HepG2 (cell line): ENCODE results near the gene SALL4. TPM values are rescaled to one million over a fixed set of nuclear protein-coding genes. Genes with fewer than 3 reads are reported as not detected.

ENCODE experiments used
- BRF2 ChIP-seq: sonication (generic); formaldehyde crosslinking; IDR thresholded peaks from 2 replicates; pipeline ENCODE4 v1.8.1; 2022; ENCODE audit warnings: mild to moderate bottlenecking, missing genetic modification reagents
- CBX1 ChIP-seq: IDR thresholded peaks from one replicate; pipeline ENCODE4 v1.6.1; 2016; ENCODE audit warnings: antibody characterized with exemption, low read depth
- CREB1 ChIP-seq, 2 experiments: fragments of 450-650 bp in 1 of 2; IDR thresholded peaks; 2 replicates each; pipeline ENCODE4 v1.6.1; 2016 to 2017; ENCODE audit warnings: control low read depth in 1 of 2, mild to moderate bottlenecking in 1 of 2, missing compliant biosample characterization in 1 of 2, missing genetic modification characterization in 1 of 2
- GMEB2 ChIP-seq: IDR thresholded peaks from 2 replicates; pipeline ENCODE4 v1.6.1; 2016; ENCODE audit warnings: missing biosample characterization, missing genetic modification reagents, low read depth
- GPN1 ChIP-seq: sonication (generic); formaldehyde crosslinking; IDR thresholded peaks from 2 replicates; pipeline ENCODE4 v1.5.1; 2020; ENCODE audit warnings: missing genetic modification reagents, borderline replicate concordance
- HCFC1 ChIP-seq: fragments of 150-350 bp; IDR thresholded peaks from 2 replicates; pipeline ENCODE4 v1.6.1; 2014; ENCODE audit warnings: low read depth, low read length
- HDAC1 ChIP-seq: sonication (generic); formaldehyde crosslinking; IDR thresholded peaks from 2 replicates; pipeline ENCODE4 v1.5.1; 2020; ENCODE audit warnings: mild to moderate bottlenecking, missing genetic modification reagents
- KAT7 ChIP-seq: IDR thresholded peaks from 2 replicates; pipeline ENCODE4 v1.6.1; 2018; ENCODE audit warnings: borderline replicate concordance, missing compliant biosample characterization
- NCOA5 ChIP-seq: sonication (generic); formaldehyde crosslinking; IDR thresholded peaks from 2 replicates; pipeline ENCODE4 v1.4.0; 2020; ENCODE audit warnings: missing genetic modification reagents
- RELA ChIP-seq: sonication (generic); formaldehyde crosslinking; IDR thresholded peaks from 2 replicates; pipeline ENCODE4 v1.4.0; 2020; ENCODE audit warnings: missing genetic modification reagents
- SMARCC2 ChIP-seq: fragments of 450-650 bp; IDR thresholded peaks from 2 replicates; pipeline ENCODE4 v1.6.1; 2017; ENCODE audit warnings: antibody characterized with exemption, mild to moderate bottlenecking
- SP2 ChIP-seq: sonication (generic); formaldehyde crosslinking; IDR thresholded peaks from 2 replicates; pipeline ENCODE4 v1.5.1; 2020; ENCODE audit warnings: mild to moderate bottlenecking, missing genetic modification reagents
- SPEN ChIP-seq: sonication (generic); formaldehyde crosslinking; IDR thresholded peaks from 2 replicates; pipeline ENCODE4 v1.5.1; 2020; ENCODE audit warnings: low read depth, mild to moderate bottlenecking, missing genetic modification reagents
- THAP11 ChIP-seq: IDR thresholded peaks from 2 replicates; pipeline ENCODE4 v1.6.1; 2016; ENCODE audit warnings: missing biosample characterization, missing genetic modification reagents
- ZNF318 ChIP-seq: sonication (generic); formaldehyde crosslinking; IDR thresholded peaks from 2 replicates; pipeline ENCODE4 v1.4.0; 2020; ENCODE audit warnings: mild to moderate bottlenecking, missing genetic modification reagents
- ZNF33B ChIP-seq: sonication (generic); formaldehyde crosslinking; IDR thresholded peaks from 2 replicates; pipeline ENCODE4 v1.5.1; 2020; ENCODE audit warnings: mild to moderate bottlenecking, missing genetic modification reagents
- ZNF441 ChIP-seq: sonication (generic); formaldehyde crosslinking; IDR thresholded peaks from 2 replicates; pipeline ENCODE4 v1.7.0; 2021; ENCODE audit warnings: missing genetic modification reagents, borderline replicate concordance
- ZNF460 ChIP-seq: sonication (generic); formaldehyde crosslinking; IDR thresholded peaks from 2 replicates; pipeline ENCODE4 v1.5.1; 2020; ENCODE audit warnings: missing genetic modification reagents, mild to moderate bottlenecking, borderline replicate concordance
- polyA plus RNA-seq, 8 experiments: library from polyadenylated mRNA; depleted of rRNA in 3 of 8; stranded (reverse) in 7 of 8; unstranded in 1 of 8; fragments of >200 nt; fragmentation: Illumina TruSeq in 4 of 8; extraction: Trizol in 4 of 8; gene quantifications; 2 replicates each; pipeline versions ENCODE4 v1.2.1 to v1.2.3, GENCODE V29; 2011 to 2016; ENCODE audit warnings: low read depth in 4 of 8, missing spikeins in 1 of 8, mixed read lengths in 1 of 8; ENCODE audit not compliant: insufficient read depth in 1 of 8
- total RNA-seq, 5 experiments: library from RNA; depleted of rRNA; stranded (reverse); fragments of >200 nt; fragmentation: Illumina TruSeq; extraction: Trizol; gene quantifications; 2 replicates each; pipeline ENCODE4 v1.2.3, GENCODE V29; 2016; ENCODE audit warnings: low read depth in 1 of 5
- TF ChIP-seq, protein P1 (sequence below): sonication (generic); formaldehyde crosslinking; IDR thresholded peaks from 2 replicates; pipeline ENCODE4 v1.4.0; 2020; ENCODE audit warnings: missing genetic modification reagents, low read depth, mild to moderate bottlenecking, borderline replicate concordance

The SALL4 gene
- total and polyA plus RNA-seq, 2 of the 13 experiments (the other 11 are each of a cell fraction or from before 2014, with no cell fraction given) = 0.33 to 1.8 TPM

DNA sequence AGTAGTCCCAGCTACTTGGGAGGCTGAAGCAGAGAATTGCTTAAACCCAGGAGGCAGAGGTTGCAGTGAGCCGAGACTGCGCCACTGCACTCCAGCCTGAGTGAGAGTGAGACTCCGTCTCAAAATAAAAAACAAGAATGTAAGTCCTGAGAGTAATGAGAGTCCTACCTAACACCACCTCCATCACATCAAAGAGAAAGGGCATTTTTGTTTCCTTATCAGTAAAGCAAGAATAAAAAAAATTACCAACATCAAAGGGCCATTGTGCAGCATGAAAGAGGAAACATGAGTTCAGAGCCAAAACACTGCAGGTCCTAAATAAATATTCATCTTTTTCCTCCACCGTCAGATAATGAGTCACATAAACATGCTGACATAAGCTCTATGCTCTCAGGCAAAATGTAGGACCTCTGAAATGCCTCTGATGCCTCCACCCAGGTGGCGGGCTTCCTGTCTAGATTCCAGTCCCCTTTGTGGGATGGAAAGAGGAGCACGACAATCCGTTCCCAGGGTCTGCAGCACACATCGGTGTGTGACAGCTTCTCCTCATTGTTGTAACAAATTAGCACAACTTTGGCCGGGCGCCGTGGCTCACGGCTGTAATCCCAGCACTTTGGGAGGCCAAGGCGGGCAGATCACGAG, 41.3 kb downstream of the SALL4 start (continued):
- TF ChIP-seq THAP11 (CRISPR knock-in tag) = peak; percentile 28; the same call in 1 of the 2 replicates
- TF ChIP-seq ZNF441 (CRISPR knock-in tag) = peak; percentile 52; the same call in 1 of the 2 replicates
- TF ChIP-seq, protein P1, sequence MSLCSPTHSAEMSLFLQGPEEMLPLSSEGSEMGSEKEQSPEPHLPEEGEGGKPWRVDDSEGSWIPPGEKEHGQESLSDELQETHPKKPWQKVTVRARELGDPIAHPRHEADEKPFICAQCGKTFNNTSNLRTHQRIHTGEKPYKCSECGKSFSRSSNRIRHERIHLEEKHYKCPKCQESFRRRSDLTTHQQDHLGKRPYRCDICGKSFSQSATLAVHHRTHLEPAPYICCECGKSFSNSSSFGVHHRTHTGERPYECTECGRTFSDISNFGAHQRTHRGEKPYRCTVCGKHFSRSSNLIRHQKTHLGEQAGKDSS (CRISPR knock-in tag) = no peak
- no peak for TF ChIP-seq BRF2 (CRISPR knock-in tag)
- TF ChIP-seq SPEN = no peak
- TF ChIP-seq CREB1 (IDR thresholded peaks at IDR 0.05) = peak; percentile 48; the same call in 1 of the 2 replicates
- TF ChIP-seq CREB1 (CRISPR knock-in tag; IDR thresholded peaks at IDR 0.05) = no peak
- TF ChIP-seq HDAC1 (CRISPR knock-in tag) = peak; percentile 53
- TF ChIP-seq SMARCC2 = no peak
- TF ChIP-seq SP2 (CRISPR knock-in tag) = no peak
- no peak for TF ChIP-seq GMEB2 (CRISPR knock-in tag)
- TF ChIP-seq ZNF460 (CRISPR knock-in tag) = peak; percentile 53; the same call in 1 of the 2 replicates
- no peak for TF ChIP-seq NCOA5 (CRISPR knock-in tag)
- peak; percentile 78; the same call in 1 of the 2 replicates for TF ChIP-seq RELA (CRISPR knock-in tag)
- no peak; the same call in 1 of the 2 replicates for TF ChIP-seq ZNF318 (CRISPR knock-in tag)
- no peak for TF ChIP-seq HCFC1
- 0 out of 2 replicates have a peak, but pooled peaks have one; percentile 15 for TF ChIP-seq KAT7
- TF ChIP-seq CBX1 = no peak
- TF ChIP-seq GPN1 (CRISPR knock-in tag) = no peak
- TF ChIP-seq ZNF33B (CRISPR knock-in tag) = no peak
